Activated CD4-positive, alpha-beta memory T cell treated with anti-CD3 and anti-CD28 coated beads, Interleukin-2, amount 10 ng/mL, durations not matched to agents 7 days and 5 days (primary cell): ENCODE results near the gene ACVR1B. TPM values are rescaled to one million over a fixed set of nuclear protein-coding genes. Genes with fewer than 3 reads are reported as not detected.

Experiments
- CTCF ChIA-PET: fragments of 350-600 bp; sonication (Branson Sonifier 250); formaldehyde crosslinking; loops from one replicate; lab custom pipeline; 2021; ENCODE audit warnings: antibody characterized with exemption, inconsistent platforms; lab: Charles Lee
- POLR2A ChIA-PET: fragments of 350-600 bp; sonication (Branson Sonifier 250); formaldehyde crosslinking; loops from one replicate; lab custom pipeline; 2021; ENCODE audit warnings: antibody characterized with exemption; lab: Charles Lee
- DNase-seq: peaks from one replicate; pipeline ENCODE4 v3.0.0-alpha.2; 2020
- H3K27ac Mint-ChIP-seq: one replicate; pipeline ENCODE4 v1.8.0; 2021; ENCODE audit warnings: mild to moderate bottlenecking, mixed read lengths
- H3K27me3 Mint-ChIP-seq: one replicate; pipeline ENCODE4 v1.8.0; 2021; ENCODE audit warnings: mixed read lengths
- H3K36me3 Mint-ChIP-seq: one replicate; pipeline ENCODE4 v1.8.0; 2021; ENCODE audit warnings: low read depth, mixed read lengths
- H3K4me1 Mint-ChIP-seq: one replicate; pipeline ENCODE4 v1.8.0; 2021; ENCODE audit warnings: mixed read lengths
- H3K4me3 Mint-ChIP-seq: one replicate; pipeline ENCODE4 v1.8.0; 2021; ENCODE audit warnings: mild to moderate bottlenecking, mixed read lengths
- H3K9me3 Mint-ChIP-seq: one replicate; pipeline ENCODE4 v1.8.0; 2021; ENCODE audit warnings: mixed read lengths
- total RNA-seq, 2 experiments: library from RNA; stranded (reverse); gene quantifications; one replicate each; pipeline ENCODE4 v1.2.3, GENCODE V29; 2021

Gene ACVR1B
- total RNA-seq, 2 experiments from 2014 or later = 4.5 to 5.2 TPM

- no peak overlapping the region for H3K27ac Mint-ChIP-seq
- peaks cover 4% of the 10 kb centered on the region for H3K36me3 Mint-ChIP-seq
- peaks cover 27% of the 10 kb centered on the region for H3K27me3 Mint-ChIP-seq
- peaks cover 20% of the 10 kb centered on the region for H3K4me1 Mint-ChIP-seq
- DNase-seq = no peak
- H3K9me3 Mint-ChIP-seq = no peaks in the 10 kb centered on the region
- no peak overlapping the region for H3K4me3 Mint-ChIP-seq
- POLR2A ChIA-PET = interaction anchor here (1.3 kb wide), 1 partner anchor 16 kb away, joined by 3 read pairs; no protein-coding TSS in a partner anchor
- CTCF ChIA-PET = interaction anchor here (1.0 to 1.8 kb wide), 2 partner anchors 16 to 70 kb away, joined by 4 to 11 read pairs; no protein-coding TSS in a partner anchor
Measured at GRCh38 chr12:51954561-51955361, 3.3 kb downstream of the ACVR1B start.

- ChIA-PET CTCF (interaction anchor here (0.6 to 1.8 kb wide), 2 partner anchors 15 to 461 kb away, joined by 3 to 11 read pairs; no protein-coding TSS in a partner anchor), POLR2A (interaction anchor here (1.3 kb wide), 1 partner anchor 15 kb away, joined by 3 read pairs; no protein-coding TSS in a partner anchor)
- Mint-ChIP-seq H3K27ac (no peak overlapping the region), H3K36me3 (peaks cover 4% of the 10 kb centered on the region), H3K4me1 (peaks cover 20% of the 10 kb centered on the region), H3K9me3 (no peaks in the 10 kb centered on the region), H3K27me3 (peaks cover 21% of the 10 kb centered on the region), H3K4me3 (no peak overlapping the region)
- no peak for DNase-seq
Measured at GRCh38 chr12:51955702-51956101, 4.2 kb downstream of the ACVR1B start.

GRCh38 chr12:51958542-51958941 lies 7.0 kb downstream of the ACVR1B start:
- H3K4me1 Mint-ChIP-seq = peaks cover 5% of the 10 kb centered on the region

GRCh38 chr12:51959211-51959610 lies 7.7 kb downstream of the ACVR1B start:
- Mint-ChIP-seq H3K4me1 (peaks cover under 1% of the 10 kb centered on the region), H3K27me3 (peaks cover under 1% of the 10 kb centered on the region), H3K36me3 (peaks cover 4% of the 10 kb centered on the region), H3K4me3 (no peak overlapping the region), H3K27ac (no peak overlapping the region), H3K9me3 (no peaks in the 10 kb centered on the region)
- CTCF ChIA-PET = interaction anchor here (0.6 to 3.6 kb wide), 2 partner anchors 11 to 19 kb away, joined by 3 to 16 read pairs; no protein-coding TSS in a partner anchor
- POLR2A ChIA-PET = interaction anchor here (1.0 kb wide), 1 partner anchor 11 kb away, joined by 3 read pairs; no protein-coding TSS in a partner anchor
- DNase-seq = no peak

More at GRCh38 chr12:51958542-51958941, 7.0 kb downstream of the ACVR1B start:
- no peak overlapping the region for H3K4me3 Mint-ChIP-seq
- H3K27ac Mint-ChIP-seq = no peak overlapping the region
- H3K9me3 Mint-ChIP-seq = no peaks in the 10 kb centered on the region
- H3K27me3 Mint-ChIP-seq = peaks cover 7% of the 10 kb centered on the region
- ChIA-PET CTCF (interaction anchor here (0.6 to 3.6 kb wide), 2 partner anchors 12 to 20 kb away, joined by 3 to 16 read pairs; no protein-coding TSS in a partner anchor), POLR2A (interaction anchor here (1.0 kb wide), 1 partner anchor 12 kb away, joined by 3 read pairs; no protein-coding TSS in a partner anchor)
- no peak for DNase-seq
- H3K36me3 Mint-ChIP-seq = peaks cover 4% of the 10 kb centered on the region

GRCh38 chr12:51959921-51960320 lies 8.4 kb downstream of the ACVR1B start:
- POLR2A ChIA-PET = no interaction called here
- no peaks in the 10 kb centered on the region for H3K4me1 Mint-ChIP-seq
- H3K27me3 Mint-ChIP-seq = peaks cover 2% of the 10 kb centered on the region
- H3K4me3 Mint-ChIP-seq = no peak overlapping the region
- no peak overlapping the region for H3K27ac Mint-ChIP-seq
- peaks cover 4% of the 10 kb centered on the region for H3K36me3 Mint-ChIP-seq
- no peaks in the 10 kb centered on the region for H3K9me3 Mint-ChIP-seq
- CTCF ChIA-PET = interaction anchor here (1.1 to 3.6 kb wide), 2 partner anchors 11 to 21 kb away, joined by 3 to 16 read pairs; no protein-coding TSS in a partner anchor
- DNase-seq = no peak

- no peak for DNase-seq
- Mint-ChIP-seq H3K9me3 (no peaks in the 10 kb centered on the region), H3K27me3 (peaks cover 2% of the 10 kb centered on the region), H3K4me1 (no peaks in the 10 kb centered on the region), H3K4me3 (no peak overlapping the region), H3K36me3 (peaks cover 4% of the 10 kb centered on the region), H3K27ac (no peak overlapping the region)
- CTCF ChIA-PET = interaction anchor here (1.1 to 3.6 kb wide), 2 partner anchors 10 to 20 kb away, joined by 3 to 16 read pairs; no protein-coding TSS in a partner anchor
- POLR2A ChIA-PET = no interaction called here
Measured at GRCh38 chr12:51960488-51960887, 9.0 kb downstream of the ACVR1B start.

GRCh38 chr12:51960890-51961289 lies 9.4 kb downstream of the ACVR1B start:
- ChIA-PET CTCF (interaction anchor here (1.1 kb wide), 1 partner anchor 20 kb away, joined by 3 read pairs; no protein-coding TSS in a partner anchor), POLR2A (no interaction called here)
- H3K27ac Mint-ChIP-seq = no peak overlapping the region
- H3K27me3 Mint-ChIP-seq = peaks cover 5% of the 10 kb centered on the region
- no peak overlapping the region for H3K4me3 Mint-ChIP-seq
- no peak for DNase-seq
- H3K9me3 Mint-ChIP-seq = no peaks in the 10 kb centered on the region
- peaks cover 4% of the 10 kb centered on the region for H3K36me3 Mint-ChIP-seq
- H3K4me1 Mint-ChIP-seq = no peaks in the 10 kb centered on the region

- H3K27ac Mint-ChIP-seq = no peak overlapping the region
- DNase-seq = no peak
- ChIA-PET POLR2A (interaction anchor here (1.2 kb wide), 1 partner anchor 10 kb away, joined by 3 read pairs; no protein-coding TSS in a partner anchor), CTCF (interaction anchor here (0.7 to 1.6 kb wide), 3 partner anchors 9 to 22 kb away, joined by 3 to 14 read pairs (median 5); no protein-coding TSS in a partner anchor)
- H3K9me3 Mint-ChIP-seq = no peaks in the 10 kb centered on the region
- peaks cover 7% of the 10 kb centered on the region for H3K27me3 Mint-ChIP-seq
- no peaks in the 10 kb centered on the region for H3K4me1 Mint-ChIP-seq
- H3K4me3 Mint-ChIP-seq = no peak overlapping the region
- H3K36me3 Mint-ChIP-seq = peaks cover 4% of the 10 kb centered on the region
Measured at GRCh38 chr12:51961834-51962233, 10.3 kb downstream of the ACVR1B start.

- peaks cover 7% of the 10 kb centered on the region for H3K27me3 Mint-ChIP-seq
- H3K9me3 Mint-ChIP-seq = no peaks in the 10 kb centered on the region
- no peak overlapping the region for H3K4me3 Mint-ChIP-seq
- peaks cover 4% of the 10 kb centered on the region for H3K36me3 Mint-ChIP-seq
- DNase-seq = no peak
- no peaks in the 10 kb centered on the region for H3K4me1 Mint-ChIP-seq
- ChIA-PET CTCF (interaction anchor here (1.3 to 1.6 kb wide), 2 partner anchors 8 to 18 kb away, joined by 5 to 14 read pairs; no protein-coding TSS in a partner anchor), POLR2A (interaction anchor here (1.0 kb wide), 1 partner anchor 9 kb away, joined by 7 read pairs; no protein-coding TSS in a partner anchor)
- H3K27ac Mint-ChIP-seq = no peak overlapping the region
Measured at GRCh38 chr12:51962737-51963136, 11.2 kb downstream of the ACVR1B start.

GRCh38 chr12:51963477-51963876 lies 12.0 kb downstream of the ACVR1B start:
- Mint-ChIP-seq H3K27me3 (peaks cover 8% of the 10 kb centered on the region), H3K27ac (no peak overlapping the region), H3K4me1 (no peaks in the 10 kb centered on the region), H3K36me3 (peaks cover 4% of the 10 kb centered on the region), H3K9me3 (no peaks in the 10 kb centered on the region), H3K4me3 (no peak overlapping the region)
- ChIA-PET CTCF (no interaction called here), POLR2A (no interaction called here)
- no peak for DNase-seq

- no peak overlapping the region for H3K4me3 Mint-ChIP-seq
- POLR2A ChIA-PET = interaction anchor here (0.9 kb wide), 1 partner anchor 10 kb away, joined by 3 read pairs; no protein-coding TSS in a partner anchor
- CTCF ChIA-PET = interaction anchor here (1.7 to 3.2 kb wide), 8 partner anchors 8 to 84 kb away, joined by 6 to 28 read pairs (median 13); no protein-coding TSS in a partner anchor
Measured at GRCh38 chr12:51969643-51970042, 18.1 kb downstream of the ACVR1B start.

GRCh38 chr12:51970904-51971646 lies 19.6 kb downstream of the ACVR1B start:
- Mint-ChIP-seq H3K4me1 (peaks cover 65% of the 10 kb centered on the region), H3K9me3 (no peaks in the 10 kb centered on the region), H3K4me3 (peak overlapping the region; percentile 53), H3K27ac (peak overlapping the region; percentile 80), H3K36me3 (peaks cover 10% of the 10 kb centered on the region), H3K27me3 (peaks cover 36% of the 10 kb centered on the region)
- CTCF ChIA-PET = interaction anchor here (0.6 to 3.2 kb wide), 27 partner anchors 8 to 602 kb away, joined by 3 to 28 read pairs (median 5); partner anchors contain the start of genes ACVR1B and ATG101
- peak; percentile 68 for DNase-seq
- POLR2A ChIA-PET = interaction anchor here (0.6 to 1.7 kb wide), 10 partner anchors 9 to 602 kb away, joined by 3 to 9 read pairs (median 4); partner anchors contain the start of gene ATG101

More at GRCh38 chr12:51969643-51970042, 18.1 kb downstream of the ACVR1B start:
- Mint-ChIP-seq H3K27me3 (peaks cover 35% of the 10 kb centered on the region), H3K4me1 (peaks cover 50% of the 10 kb centered on the region), H3K9me3 (no peaks in the 10 kb centered on the region), H3K36me3 (no peaks in the 10 kb centered on the region), H3K27ac (no peak overlapping the region)
- no peak for DNase-seq
